MCF 10A (cell line): ENCODE data around the gene C6orf47. TPM values are rescaled to one million over a fixed set of nuclear protein-coding genes. Genes with fewer than 3 reads are reported as not detected.
"Not testable (repeated sequence)": the region's sequence is repeated elsewhere in the genome, so short reads cannot be mapped to it uniquely, and the experiment has no call there.

ENCODE experiments used
- Bru-seq: library from RNA; stranded (reverse); fragments of 400-500 nt; gene quantifications from one replicate; lab custom pipeline; 2021; lab: Mats Ljungman, UMichigan
- BruChase-seq, 2 experiments: library from RNA; stranded (reverse); fragments of 400-500 nt; gene quantifications; one replicate each; lab custom pipeline; 2021; lab: Mats Ljungman, UMichigan
- BruUV-seq: library from RNA; stranded (reverse); fragments of 400-500 nt; replicated peaks from 2 replicates; lab custom pipeline; 2021; lab: Mats Ljungman, UMichigan
- CTCF ChIA-PET: fragments of 300-600 bp; sonication (Branson Sonifier 250); formaldehyde crosslinking; extraction: SDS; loops from one replicate; lab custom pipeline; 2021; ENCODE audit warnings: antibody characterized with exemption, inconsistent platforms; lab: Yijun Ruan, JAX
- POLR2A ChIA-PET: fragments of 300-600, 350-650 bp; sonication (Branson Sonifier 250); formaldehyde crosslinking; extraction: SDS; loops from one replicate; lab custom pipeline; 2020; ENCODE audit warnings: antibody characterized with exemption, inconsistent platforms; lab: Yijun Ruan, JAX
- DNase-seq: peaks from one replicate; pipeline ENCODE4 v3.0.0-alpha.2; 2018; ENCODE audit not compliant: unreplicated experiment
- H3K27ac Mint-ChIP-seq: one replicate; pipeline ENCODE4 v1.8.0; 2022; ENCODE audit warnings: mild to moderate bottlenecking, low read depth, mixed read lengths; ENCODE audit not compliant: unreplicated experiment
- H3K27me3 Mint-ChIP-seq: one replicate; pipeline ENCODE4 v1.8.0; 2022; ENCODE audit warnings: mixed read lengths; ENCODE audit not compliant: insufficient read depth, unreplicated experiment
- H3K36me3 Mint-ChIP-seq: one replicate; pipeline ENCODE4 v1.8.0; 2022; ENCODE audit warnings: mild to moderate bottlenecking, moderate library complexity, mixed read lengths; ENCODE audit not compliant: insufficient read depth, unreplicated experiment
- H3K4me1 Mint-ChIP-seq: one replicate; pipeline ENCODE4 v1.8.0; 2022; ENCODE audit warnings: mixed read lengths; ENCODE audit not compliant: insufficient read depth, unreplicated experiment
- H3K4me3 Mint-ChIP-seq: one replicate; pipeline ENCODE4 v1.8.0; 2022; ENCODE audit warnings: mild to moderate bottlenecking, moderate library complexity, mixed read lengths; ENCODE audit not compliant: unreplicated experiment
- H3K9me3 Mint-ChIP-seq: one replicate; pipeline ENCODE4 v1.8.0; 2022; ENCODE audit warnings: mixed read lengths; ENCODE audit not compliant: unreplicated experiment
- intact Hi-C: fragments of 100-400 bp; cut with micrococcal nuclease; formaldehyde crosslinking; loops from 2 replicates; pipeline ENCODE4 v1.14.1; 2022
- long read RNA-seq: library from polyadenylated mRNA; stranded (forward); transcript quantifications from one replicate; pipeline ENCODE4 v2.0.0, GENCODE V29; 2022
- total RNA-seq: library from RNA; stranded (reverse); gene quantifications from 2 replicates; pipeline ENCODE4 v1.2.3, GENCODE V29; 2022
- TF ChIP-seq, protein P1 (sequence below): fragments of 200-600 bp; IDR thresholded peaks from one replicate; pipeline ENCODE4 v1.8.0; 2022; ENCODE audit warnings: antibody characterized with exemption, mild to moderate bottlenecking; ENCODE audit not compliant: unreplicated experiment

Gene C6orf47, protein sequence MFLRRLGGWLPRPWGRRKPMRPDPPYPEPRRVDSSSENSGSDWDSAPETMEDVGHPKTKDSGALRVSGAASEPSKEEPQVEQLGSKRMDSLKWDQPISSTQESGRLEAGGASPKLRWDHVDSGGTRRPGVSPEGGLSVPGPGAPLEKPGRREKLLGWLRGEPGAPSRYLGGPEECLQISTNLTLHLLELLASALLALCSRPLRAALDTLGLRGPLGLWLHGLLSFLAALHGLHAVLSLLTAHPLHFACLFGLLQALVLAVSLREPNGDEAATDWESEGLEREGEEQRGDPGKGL
- total RNA-seq (15.5 and 16.6 TPM in 2 replicates), Bru-seq, nascent RNA (percentile 70 among the genes with signal in this experiment), BruChase-seq, experiment 1, labeled RNA remaining after a 6-hour chase (percentile 78 among the genes with signal in this experiment), BruChase-seq, experiment 2, labeled RNA remaining after a 2-hour chase (percentile 87 among the genes with signal in this experiment)
- long read RNA-seq, transcript C6orf47-202 (1 exons, 2,475 nt): major isoform, 31 of 31 reads
- long read RNA-seq, partial matches to known transcripts: 0 of 31 reads
- long read RNA-seq, other reads (novel, unspliced or antisense): 0 of 31 reads

DNA sequence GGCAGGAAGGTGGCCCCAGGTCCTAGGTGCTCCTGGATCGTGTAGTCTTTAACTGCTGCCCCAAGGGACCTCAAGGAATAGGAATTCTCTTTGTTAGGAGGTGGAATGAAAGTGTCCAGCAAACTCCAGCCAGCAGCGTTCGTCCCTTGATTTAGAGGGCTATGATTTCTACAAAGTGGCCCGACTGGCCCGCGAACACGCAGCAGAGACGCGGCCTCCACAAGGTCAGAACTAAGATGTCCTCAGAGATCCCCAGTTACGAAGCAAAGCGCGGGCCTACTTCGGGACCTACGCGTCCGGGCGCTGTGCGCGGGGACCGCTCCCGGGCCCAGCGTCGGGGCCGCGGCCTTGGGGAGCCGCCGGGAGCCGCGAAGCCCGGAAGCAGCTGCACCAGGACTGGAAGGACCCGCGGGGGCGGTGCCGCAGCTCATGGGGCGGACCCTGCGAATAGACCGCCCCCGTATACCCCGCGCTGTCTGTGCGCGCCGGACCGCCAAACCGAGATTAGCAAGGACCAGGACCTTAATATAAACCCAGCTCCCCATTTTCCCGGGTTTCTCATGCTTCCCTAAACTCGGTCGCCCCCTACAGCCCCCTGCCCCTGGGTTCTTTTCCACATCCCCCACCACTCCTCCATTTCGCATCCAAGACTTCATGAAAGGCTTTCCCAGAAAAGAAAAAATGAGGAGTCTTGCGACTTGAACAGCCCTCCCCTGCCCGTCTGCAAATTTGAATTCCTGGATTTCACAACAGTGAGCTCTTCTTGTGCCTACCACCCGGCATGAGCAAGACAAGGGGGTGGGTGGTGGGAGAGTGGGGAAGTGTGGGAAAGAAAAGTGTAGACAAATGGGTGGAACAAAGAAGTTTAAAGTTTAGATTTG is at the start of gene C6orf47:
TSS of gene C6orf47 (minus strand) at position 398 of the 881 bp plus-strand sequence. CDS start 831 bp downstream, outside the sequence.
- H3K9me3 Mint-ChIP-seq: no peaks in the 10 kb centered on the region
- peak within 1 kb of the TSS; percentile 64 for H3K27ac Mint-ChIP-seq
- intact Hi-C loops: loop anchor here (1.0 to 5.0 kb wide), 2 partner anchors 8 to 38 kb away; partner anchors contain the start of genes BAG6 and PRRC2A
- peaks cover 52% of the 10 kb centered on the region for H3K4me1 Mint-ChIP-seq
- BruUV-seq: no TSS peak
- TF ChIP-seq, protein P1, sequence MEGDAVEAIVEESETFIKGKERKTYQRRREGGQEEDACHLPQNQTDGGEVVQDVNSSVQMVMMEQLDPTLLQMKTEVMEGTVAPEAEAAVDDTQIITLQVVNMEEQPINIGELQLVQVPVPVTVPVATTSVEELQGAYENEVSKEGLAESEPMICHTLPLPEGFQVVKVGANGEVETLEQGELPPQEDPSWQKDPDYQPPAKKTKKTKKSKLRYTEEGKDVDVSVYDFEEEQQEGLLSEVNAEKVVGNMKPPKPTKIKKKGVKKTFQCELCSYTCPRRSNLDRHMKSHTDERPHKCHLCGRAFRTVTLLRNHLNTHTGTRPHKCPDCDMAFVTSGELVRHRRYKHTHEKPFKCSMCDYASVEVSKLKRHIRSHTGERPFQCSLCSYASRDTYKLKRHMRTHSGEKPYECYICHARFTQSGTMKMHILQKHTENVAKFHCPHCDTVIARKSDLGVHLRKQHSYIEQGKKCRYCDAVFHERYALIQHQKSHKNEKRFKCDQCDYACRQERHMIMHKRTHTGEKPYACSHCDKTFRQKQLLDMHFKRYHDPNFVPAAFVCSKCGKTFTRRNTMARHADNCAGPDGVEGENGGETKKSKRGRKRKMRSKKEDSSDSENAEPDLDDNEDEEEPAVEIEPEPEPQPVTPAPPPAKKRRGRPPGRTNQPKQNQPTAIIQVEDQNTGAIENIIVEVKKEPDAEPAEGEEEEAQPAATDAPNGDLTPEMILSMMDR: no peak
- POLR2A ChIA-PET: interaction anchor here (0.6 to 7.9 kb wide), 34 partner anchors 8 to 1658 kb away, joined by 3 to 263 read pairs (median 4); partner anchors contain the start of genes ABHD16A, APOM, ATP6V1G2 and BAG6
- peak; percentile 74 for DNase-seq
- peaks cover 61% of the 10 kb centered on the region for H3K36me3 Mint-ChIP-seq
- CTCF ChIA-PET: interaction anchor here (0.7 to 1.1 kb wide), 3 partner anchors 38 to 62 kb away, joined by 3 read pairs; partner anchors contain the start of gene ABHD16A
- peak within 1 kb of the TSS; percentile 89 for H3K4me3 Mint-ChIP-seq
- no peaks in the 10 kb centered on the region for H3K27me3 Mint-ChIP-seq

DNA sequence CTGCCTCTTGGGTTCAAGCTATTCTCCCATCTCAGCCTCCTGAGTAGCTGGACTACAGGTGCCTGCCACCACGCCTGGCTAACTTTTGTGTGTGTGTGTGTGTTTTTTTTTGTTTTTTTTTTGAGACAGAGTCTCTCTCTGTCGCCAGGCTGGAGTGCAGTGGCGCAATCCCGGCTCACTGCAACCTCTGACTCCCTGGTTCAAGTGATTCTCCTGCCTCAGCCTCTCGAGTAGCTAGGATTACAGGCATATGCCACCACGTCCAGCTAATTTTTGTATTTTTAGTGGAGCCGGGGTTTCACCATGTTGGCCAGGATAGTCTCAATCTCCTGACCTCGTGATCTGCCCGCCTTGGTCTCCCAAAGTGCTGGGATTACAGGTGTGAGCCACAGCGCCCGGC is 48.6 kb upstream of the C6orf47 start:
- BruUV-seq, H3K9me3 Mint-ChIP-seq, H3K36me3 Mint-ChIP-seq, DNase-seq, H3K4me1 Mint-ChIP-seq, H3K27me3 Mint-ChIP-seq, intact Hi-C loops, H3K4me3 Mint-ChIP-seq, H3K27ac Mint-ChIP-seq: not testable (repeated sequence)
- ChIA-PET CTCF (interaction anchor here (0.6 kb wide), 2 partner anchors 43 to 234 kb away, joined by 3 read pairs; partner anchors contain the start of gene CSNK2B), POLR2A (interaction anchor here (1.4 kb wide), 1 partner anchor 118 kb away, joined by 3 read pairs; the partner anchor contains the start of gene HSPA1B)

DNA sequence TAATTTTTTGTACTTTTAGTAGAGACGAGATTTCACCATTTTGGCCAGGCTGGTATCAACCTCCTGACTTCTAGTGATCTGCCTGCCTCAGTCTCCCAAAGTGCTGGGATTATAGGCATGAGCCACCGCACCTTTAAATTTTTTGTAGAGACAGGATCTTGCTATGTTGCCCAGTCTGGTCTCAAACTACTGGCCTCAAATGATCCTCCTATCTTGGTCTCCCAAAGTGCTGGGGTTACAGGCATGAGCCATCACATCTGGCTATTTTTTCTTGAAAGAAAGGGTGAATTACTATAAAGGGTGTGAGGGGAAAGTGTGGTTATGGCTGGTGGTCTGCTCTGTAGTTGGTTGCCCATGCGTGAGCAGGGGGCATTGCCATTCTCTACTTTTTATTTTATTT is 47.6 kb upstream of the C6orf47 start:
- ChIA-PET CTCF (no interaction called here), POLR2A (interaction anchor here (1.4 kb wide), 1 partner anchor 119 kb away, joined by 3 read pairs; the partner anchor contains the start of gene HSPA1B)
- Mint-ChIP-seq H3K27ac (no peak overlapping the region), H3K4me3 (no peak overlapping the region), H3K9me3 (no peaks in the 10 kb centered on the region), H3K36me3 (peaks cover 3% of the 10 kb centered on the region), H3K27me3 (no peaks in the 10 kb centered on the region), H3K4me1 (peaks cover 10% of the 10 kb centered on the region)
- DNase-seq: no peak
- intact Hi-C loops: no loop called here
- BruUV-seq: no TSS peak
- TF ChIP-seq, protein P1: no peak

DNA sequence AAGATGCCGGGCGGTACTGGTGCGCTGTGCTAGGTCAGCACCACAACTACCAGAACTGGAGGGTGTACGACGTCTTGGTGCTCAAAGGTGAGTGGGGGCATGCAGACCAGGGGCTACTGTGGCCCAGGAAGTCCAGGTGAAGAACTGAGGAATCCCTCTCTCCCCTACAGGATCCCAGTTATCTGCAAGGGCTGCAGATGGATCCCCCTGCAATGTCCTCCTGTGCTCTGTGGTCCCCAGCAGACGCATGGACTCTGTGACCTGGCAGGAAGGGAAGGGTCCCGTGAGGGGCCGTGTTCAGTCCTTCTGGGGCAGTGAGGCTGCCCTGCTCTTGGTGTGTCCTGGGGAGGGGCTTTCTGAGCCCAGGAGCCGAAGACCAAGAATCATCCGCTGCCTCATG is 47.1 kb upstream of the C6orf47 start:
- ChIA-PET POLR2A (no interaction called here), CTCF (no interaction called here)
- H3K9me3 Mint-ChIP-seq: no peaks in the 10 kb centered on the region
- H3K4me1 Mint-ChIP-seq: peaks cover 12% of the 10 kb centered on the region
- no peak for DNase-seq
- intact Hi-C loops: no loop called here
- BruUV-seq: no TSS peak
- H3K36me3 Mint-ChIP-seq: peaks cover 6% of the 10 kb centered on the region
- H3K27ac Mint-ChIP-seq: no peak overlapping the region
- H3K4me3 Mint-ChIP-seq: no peak overlapping the region
- no peaks in the 10 kb centered on the region for H3K27me3 Mint-ChIP-seq
- TF ChIP-seq, protein P1: no peak
